ENCODE data around the gene HERC5. TPM values are rescaled to one million over a fixed set of nuclear protein-coding genes. Genes with fewer than 3 reads are reported as not detected.

The HERC5 gene
- total RNA-seq (2022; extraction: Qiagen RNA extraction; ENCODE audit: low read depth) = 3.6 to 4.6 TPM (median 4.1 TPM) in 5 replicates

DNA sequence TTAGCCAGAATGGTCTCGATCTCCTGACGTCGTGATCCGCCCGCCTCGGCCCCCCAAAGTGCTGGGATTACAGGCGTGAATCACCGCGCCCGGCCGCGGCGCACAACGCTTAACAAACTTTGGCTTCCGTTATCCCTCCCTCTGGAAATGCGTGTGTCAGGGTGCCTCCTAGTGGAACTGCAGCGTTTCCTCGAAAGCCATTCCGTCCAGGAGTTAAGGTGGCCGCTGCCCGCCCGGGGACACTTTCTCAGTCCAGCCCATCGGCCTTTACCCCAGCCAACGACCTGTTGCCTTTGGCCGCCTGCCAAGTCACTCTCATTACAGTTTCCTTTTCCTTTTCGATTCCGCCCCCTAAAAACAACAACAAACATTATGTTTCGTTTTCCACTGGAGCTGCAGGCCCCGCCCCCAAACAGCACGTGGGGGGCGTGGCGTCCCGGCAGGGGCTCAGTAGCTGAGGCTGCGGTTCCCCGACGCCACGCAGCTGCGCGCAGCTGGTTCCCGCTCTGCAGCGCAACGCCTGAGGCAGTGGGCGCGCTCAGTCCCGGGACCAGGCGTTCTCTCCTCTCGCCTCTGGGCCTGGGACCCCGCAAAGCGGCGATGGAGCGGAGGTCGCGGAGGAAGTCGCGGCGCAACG, at the start of gene HERC5:
HERC5 (plus strand) TSS at position 450 of the 637 bp plus-strand sequence; CDS start at position 601, 151 bp downstream.

DNA sequence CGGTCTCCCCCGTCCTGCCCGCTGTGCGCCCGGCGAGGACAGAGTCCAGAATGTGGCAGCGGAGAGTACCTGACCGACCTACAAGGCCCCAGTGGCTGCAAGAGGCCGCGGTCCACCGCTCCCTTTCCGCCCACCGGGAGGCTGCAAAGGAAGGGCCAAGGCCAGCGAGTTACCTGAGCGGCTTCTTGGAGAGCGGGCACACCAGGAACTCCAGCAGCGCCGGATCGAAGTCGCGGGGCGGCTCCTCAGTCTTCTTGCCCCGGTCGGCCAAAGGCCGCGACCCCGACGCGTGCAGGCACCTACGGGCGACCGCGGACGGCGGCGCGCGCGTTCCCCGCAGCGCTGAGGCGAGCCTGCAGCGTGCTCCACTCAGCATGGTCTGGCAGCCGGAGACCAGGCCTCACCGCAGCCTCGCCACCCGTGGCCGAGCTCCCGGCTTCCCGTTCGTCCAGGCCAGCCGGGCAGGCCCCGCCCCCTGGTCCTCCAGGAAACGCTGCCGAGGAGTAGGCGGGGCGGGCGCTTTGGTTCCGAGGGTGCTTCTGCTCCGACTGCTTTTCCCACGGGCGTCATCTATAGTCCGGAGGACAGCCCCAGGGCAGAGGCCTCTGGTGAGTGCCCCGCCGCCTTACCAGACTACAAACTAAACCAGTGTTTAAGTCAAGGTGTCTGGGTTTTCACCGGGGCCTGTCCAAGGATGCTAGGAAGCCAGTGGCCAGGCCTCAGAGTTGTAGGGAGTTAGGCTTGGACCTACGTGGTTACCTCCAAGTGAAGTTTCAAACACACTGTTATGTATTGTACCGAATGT, 66.6 kb downstream of the HERC5 start, which contains the start of gene PYURF:
PYURF (minus strand) TSS at position 452 of the 805 bp plus-strand sequence; CDS start at position 376, 76 bp downstream.

Other genes starting within 250 kb of the HERC5 start
- 0.58 to 1.1 TPM (median 0.82 TPM) in 5 replicates for gene PPM1K, start 172.6 kb upstream of the HERC5 start, total RNA-seq (2022; extraction: Qiagen RNA extraction; ENCODE audit: low read depth)
- 2.6 to 3.9 TPM (median 3.6 TPM) in 5 replicates for gene HERC6, start 78.3 kb upstream of the HERC5 start, total RNA-seq (2022; extraction: Qiagen RNA extraction; ENCODE audit: low read depth)
- gene PYURF, start 66.7 kb downstream of the HERC5 start, total RNA-seq (2022; extraction: Qiagen RNA extraction; ENCODE audit: low read depth) = 54.2 to 83.3 TPM (median 76.3 TPM) in 5 replicates
- gene HERC3, start 135.4 kb downstream of the HERC5 start, total RNA-seq (2022; extraction: Qiagen RNA extraction; ENCODE audit: low read depth) = 4.9 to 9.1 TPM (median 8.6 TPM) in 5 replicates
- 1.3 to 2.5 TPM (median 2.0 TPM) in 5 replicates for gene NAP1L5, start 240.7 kb downstream of the HERC5 start, total RNA-seq (2022; extraction: Qiagen RNA extraction; ENCODE audit: low read depth)